WI38 (cell line): Measurements from ENCODE around the gene ZFPL1.

ENCODE experiments used
- H3K4me3 ChIP-seq: 2 replicates; pipeline ENCODE4 v1.5.1; 2011; ENCODE audit warnings: low read depth, mild to moderate bottlenecking, control low read depth, low read length
- TF ChIP-seq, protein P1 (sequence below): IDR thresholded peaks from 2 replicates; pipeline ENCODE4 v1.5.1; 2012; ENCODE audit warnings: low read depth, mild to moderate bottlenecking, control low read depth, low read length

The ZFPL1 gene

GRCh38 chr11:65110354-65110861 is 26.4 kb downstream of the ZFPL1 start:
- TF ChIP-seq, protein P1, sequence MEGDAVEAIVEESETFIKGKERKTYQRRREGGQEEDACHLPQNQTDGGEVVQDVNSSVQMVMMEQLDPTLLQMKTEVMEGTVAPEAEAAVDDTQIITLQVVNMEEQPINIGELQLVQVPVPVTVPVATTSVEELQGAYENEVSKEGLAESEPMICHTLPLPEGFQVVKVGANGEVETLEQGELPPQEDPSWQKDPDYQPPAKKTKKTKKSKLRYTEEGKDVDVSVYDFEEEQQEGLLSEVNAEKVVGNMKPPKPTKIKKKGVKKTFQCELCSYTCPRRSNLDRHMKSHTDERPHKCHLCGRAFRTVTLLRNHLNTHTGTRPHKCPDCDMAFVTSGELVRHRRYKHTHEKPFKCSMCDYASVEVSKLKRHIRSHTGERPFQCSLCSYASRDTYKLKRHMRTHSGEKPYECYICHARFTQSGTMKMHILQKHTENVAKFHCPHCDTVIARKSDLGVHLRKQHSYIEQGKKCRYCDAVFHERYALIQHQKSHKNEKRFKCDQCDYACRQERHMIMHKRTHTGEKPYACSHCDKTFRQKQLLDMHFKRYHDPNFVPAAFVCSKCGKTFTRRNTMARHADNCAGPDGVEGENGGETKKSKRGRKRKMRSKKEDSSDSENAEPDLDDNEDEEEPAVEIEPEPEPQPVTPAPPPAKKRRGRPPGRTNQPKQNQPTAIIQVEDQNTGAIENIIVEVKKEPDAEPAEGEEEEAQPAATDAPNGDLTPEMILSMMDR: peak; percentile 99
- H3K4me3 ChIP-seq: no peak overlapping the region

GRCh38 chr11:65111159-65111743 is 27.2 kb downstream of the ZFPL1 start:
- no peak overlapping the region for H3K4me3 ChIP-seq

DNA sequence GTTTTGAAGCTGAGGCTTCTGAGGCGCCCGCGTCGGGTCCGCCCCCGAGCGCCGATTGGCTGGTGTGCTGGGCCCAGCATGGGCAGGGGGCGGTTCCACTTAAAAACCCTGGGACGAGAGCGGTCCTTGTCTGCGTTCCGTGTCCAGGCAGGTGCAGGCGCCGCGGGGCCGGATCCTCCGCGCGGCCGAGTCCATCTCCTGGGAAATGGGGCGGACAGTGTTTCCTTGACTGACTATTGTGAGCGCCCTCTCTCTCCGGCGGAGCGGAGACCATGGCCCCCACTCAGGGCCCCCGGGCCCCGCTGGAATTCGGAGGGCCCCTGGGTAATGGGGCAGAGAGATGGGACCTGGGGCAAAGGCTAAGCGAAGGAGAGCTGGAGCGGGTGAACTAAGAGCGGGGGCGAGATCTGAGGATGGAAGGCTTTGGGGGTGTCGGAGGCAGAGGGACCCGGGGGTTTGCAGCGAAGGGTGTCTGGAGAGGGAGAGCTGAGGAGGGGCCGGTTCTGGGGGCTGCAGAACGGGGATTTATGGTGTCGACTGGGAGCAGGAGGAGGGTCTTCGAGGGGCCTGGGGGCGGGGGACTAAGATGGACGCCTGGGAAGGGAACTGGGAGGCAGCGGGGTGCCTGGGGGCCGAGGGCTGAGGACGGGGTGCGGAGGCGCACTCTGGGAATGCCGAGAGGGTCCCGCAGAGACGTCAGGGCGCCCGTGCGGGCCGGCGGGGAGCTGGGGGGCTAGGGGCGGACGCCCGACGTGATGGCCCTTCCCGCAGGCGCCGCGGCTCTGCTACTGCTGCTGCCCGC is 27.9 kb downstream of the ZFPL1 start, which contains the start of gene TM7SF2:
TSS of gene TM7SF2 (plus strand) at position 129 of the 802 bp plus-strand sequence. CDS start at position 273, 144 bp downstream.
- TF ChIP-seq, protein P1: no peak
- peak within 1 kb of the TSS; percentile 51 for H3K4me3 ChIP-seq

More at GRCh38 chr11:65111159-65111743, 27.2 kb downstream of the ZFPL1 start:
- TF ChIP-seq, protein P1: no peak

GRCh38 chr11:65112546-65113360 is 28.7 kb downstream of the ZFPL1 start:
- TF ChIP-seq, protein P1: peak; percentile 85
- peak overlapping the region; percentile 51 for H3K4me3 ChIP-seq

DNA sequence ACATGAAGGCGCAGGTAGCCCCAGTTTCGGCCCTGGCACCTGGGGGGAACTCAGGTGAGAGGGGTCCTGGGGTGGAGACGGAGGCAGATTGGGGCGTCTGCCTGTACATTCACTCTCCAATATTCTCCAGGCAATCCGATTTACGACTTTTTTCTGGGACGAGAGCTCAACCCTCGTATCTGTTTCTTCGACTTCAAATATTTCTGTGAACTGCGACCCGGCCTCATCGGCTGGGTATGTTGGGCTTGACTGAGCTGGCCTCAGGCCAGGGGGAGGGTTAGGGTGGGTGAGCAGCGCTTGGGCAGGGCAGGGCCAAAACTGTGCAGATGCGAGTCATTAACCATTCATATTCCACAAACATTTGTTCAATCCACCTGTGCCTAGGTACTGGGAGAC is 29.3 kb downstream of the ZFPL1 start:
- no peak overlapping the region for H3K4me3 ChIP-seq
- TF ChIP-seq, protein P1: no peak

- TF ChIP-seq, protein P1: no peak
- no peak overlapping the region for H3K4me3 ChIP-seq
These were observed 29.8 kb downstream of the ZFPL1 start for GRCh38 chr11:65113839-65114238.
